GM21576 (cell line): ENCODE results near the gene PPP3R2.
"Not testable (repeated sequence)": the region's sequence is repeated elsewhere in the genome, so short reads cannot be mapped to it uniquely, and the experiment has no call there.

Experiments
- ATAC-seq: cut with Tn5 transposase; IDR thresholded peaks from one replicate; pipeline ENCODE4 v1.9.1; 2021; ENCODE audit warnings: mild to moderate bottlenecking, moderate library complexity; ENCODE audit not compliant: unreplicated experiment

PPP3R2 gene

GRCh38 chr9:101590074-101590473 lies 4.7 kb downstream of the PPP3R2 start:
- ATAC-seq = not testable (repeated sequence)

GRCh38 chr9:101587332-101588043 lies 7.3 kb downstream of the PPP3R2 start:
- no peak for ATAC-seq

- ATAC-seq = peak; percentile 85
These were observed 8.1 kb downstream of the PPP3R2 start for GRCh38 chr9:101586651-101587050.

- ATAC-seq = no peak
These were observed 9.0 kb downstream of the PPP3R2 start for GRCh38 chr9:101585740-101586139.

- ATAC-seq = no peak
These were observed 12.2 kb downstream of the PPP3R2 start for GRCh38 chr9:101582553-101582952.

- ATAC-seq = no peak
These were observed 14.8 kb downstream of the PPP3R2 start for GRCh38 chr9:101579711-101580545.

- ATAC-seq = peak; percentile 79
These were observed 16.4 kb downstream of the PPP3R2 start for GRCh38 chr9:101578378-101578777.

- ATAC-seq = no peak
These were observed 19.9 kb downstream of the PPP3R2 start for GRCh38 chr9:101574731-101575333.

GRCh38 chr9:101572316-101572715 lies 22.5 kb downstream of the PPP3R2 start:
- no peak for ATAC-seq

GRCh38 chr9:101571114-101571513 lies 23.7 kb downstream of the PPP3R2 start:
- ATAC-seq = no peak

- ATAC-seq = no peak
These were observed 24.8 kb downstream of the PPP3R2 start for GRCh38 chr9:101569741-101570501.

- ATAC-seq = no peak
These were observed 26.9 kb downstream of the PPP3R2 start for GRCh38 chr9:101567725-101568350.

GRCh38 chr9:101566904-101567724 lies 27.7 kb downstream of the PPP3R2 start:
- ATAC-seq = no peak

- ATAC-seq = no peak
These were observed 30.5 kb downstream of the PPP3R2 start for GRCh38 chr9:101564252-101564651.

- no peak for ATAC-seq
These were observed 31.8 kb downstream of the PPP3R2 start for GRCh38 chr9:101562966-101563365.

- ATAC-seq = no peak
These were observed 33.0 kb downstream of the PPP3R2 start for GRCh38 chr9:101561740-101562139.

GRCh38 chr9:101549472-101550098 lies 45.2 kb downstream of the PPP3R2 start:
- not testable (repeated sequence) for ATAC-seq

GRCh38 chr9:101543098-101543735 lies 51.6 kb downstream of the PPP3R2 start:
- no peak for ATAC-seq
